Esophagus muscularis mucosa (tissue), 4 donors: Measurements from ENCODE around the gene CEP170B. TPM values are rescaled to one million over a fixed set of nuclear protein-coding genes. Genes with fewer than 3 reads are reported as not detected.

ENCODE experiments used
- DNase-seq: peaks from one replicate; pipeline ENCODE4 v3.0.0-alpha.2; 2017; ENCODE audit errors: extremely low spot score
- H3K27ac ChIP-seq, 4 donors: fragments of 200-600 bp; sonication (generic); replicated peaks in 1 of 4; 1 replicate in 3 of 4; 2 replicates in 1 of 4; pipeline ENCODE4 v1.5.1; 2016 to 2019; ENCODE audit warnings: mild to moderate bottlenecking in 1 of 4
- H3K27me3 ChIP-seq, 4 donors: fragments of 200-600 bp; sonication (generic); one replicate each; pipeline versions ENCODE4 v1.5.1 to v1.6.0; 2016 to 2019
- H3K36me3 ChIP-seq, 4 donors: fragments of 200-600 bp; sonication (generic); one replicate each; pipeline ENCODE4 v1.5.1; 2016 to 2019
- H3K4me1 ChIP-seq, 4 donors: fragments of 200-600 bp; sonication (generic); one replicate each; pipeline ENCODE4 v1.5.1; 2016 to 2019
- H3K4me3 ChIP-seq, 4 donors: fragments of 200-600 bp; sonication (generic); 1 replicate in 2 of 4; 2 replicates in 2 of 4; pipeline ENCODE4 v1.5.1; 2016 to 2019; ENCODE audit warnings: mild to moderate bottlenecking in 4 of 4, moderate library complexity in 1 of 4
- H3K9me3 ChIP-seq, 4 donors: fragments of 200-600 bp; sonication (generic); 1 replicate in 3 of 4; 2 replicates in 1 of 4; pipeline ENCODE4 v1.5.1; 2016 to 2019
- EP300 ChIP-seq: sonication (generic); formaldehyde crosslinking; IDR thresholded peaks from one replicate; pipeline ENCODE4 v1.6.1; 2017; ENCODE audit warnings: antibody characterized with exemption
- POLR2A ChIP-seq: fragments of 450-650 bp; IDR thresholded peaks from one replicate; pipeline ENCODE4 v1.6.1; 2017; ENCODE audit warnings: antibody characterized with exemption, moderate library complexity, mild to moderate bottlenecking, low read depth
- POLR2AphosphoS5 ChIP-seq, 2 donors: sonication (generic); formaldehyde crosslinking; IDR thresholded peaks; one replicate each; pipeline ENCODE4 v1.6.1; 2017; ENCODE audit warnings: antibody characterized with exemption in 2 of 2
- WGBS: methylation state at CpG from one replicate; pipeline ENCODE4 v1.1.5; 2018; 5-methylcytosine and 5-hydroxymethylcytosine counted together
- intact Hi-C: fragments of 100-400 bp; cut with DNase I; formaldehyde crosslinking; loops from one replicate; pipeline ENCODE4 v1.15.1; 2023
- total RNA-seq, 4 donors: library from RNA; depleted of rRNA; stranded (reverse); fragments of >200 nt; gene quantifications; one replicate each; pipeline versions ENCODE4 v1.1.0 to v1.2.1, GENCODE V29; 2016
- TF ChIP-seq, protein P1 (sequence below), 3 experiments: fragments of 200-600 bp in 2 of 3; fragments of 450-650 bp in 1 of 3; sonication (generic) in 2 of 3; IDR thresholded peaks; one replicate each; pipeline ENCODE4 v1.5.1; 2017 to 2019; ENCODE audit warnings: antibody characterized with exemption in 3 of 3, mild to moderate bottlenecking in 2 of 3, moderate library complexity in 1 of 3

The CEP170B gene
- total RNA-seq, 4 donors from 2014 or later = 24.1 to 70.6 (median 45.7) TPM

DNA sequence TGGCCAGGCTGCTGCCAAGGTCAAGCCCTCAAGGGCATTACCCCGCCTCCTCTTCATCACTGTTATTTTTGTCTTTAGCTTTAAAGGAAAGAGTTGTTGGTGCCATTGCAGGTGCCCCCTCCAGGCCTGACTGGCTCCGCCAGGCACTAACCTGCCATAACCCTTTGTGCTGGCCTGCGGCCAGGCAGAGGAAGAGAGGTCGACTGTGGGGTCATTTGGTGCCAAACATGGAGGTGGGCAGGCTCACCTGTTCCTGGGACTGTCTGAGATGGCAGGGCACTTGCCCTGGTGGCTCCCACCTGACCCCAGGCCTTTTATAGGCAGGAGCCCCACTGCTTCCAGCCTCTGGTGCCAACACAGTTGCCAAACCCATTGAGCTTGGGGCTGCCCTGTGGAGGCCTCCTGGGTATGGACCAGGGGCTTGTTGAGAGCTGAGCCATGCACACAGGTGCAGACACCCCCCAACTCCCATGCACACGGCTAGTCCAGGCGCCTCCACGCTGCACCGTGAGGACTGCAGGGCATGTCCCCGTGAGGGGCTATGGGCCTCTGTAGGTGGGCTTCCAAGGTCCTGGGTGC, 30.2 kb downstream of the CEP170B start:
- DNase-seq = no peak
- Histone ChIP-seq H3K4me1 (peaks cover 18 to 34% (median 26%) of the 10 kb centered on the region in 4 donors), H3K4me3 (no peak overlapping the region), H3K27me3 (no peaks in the 10 kb centered on the region), H3K36me3 (peaks cover 0 to 24% (median 0%) of the 10 kb centered on the region in 4 donors), H3K9me3 (no peaks in the 10 kb centered on the region), H3K27ac (no peak overlapping the region)
- TF ChIP-seq, protein P1, sequence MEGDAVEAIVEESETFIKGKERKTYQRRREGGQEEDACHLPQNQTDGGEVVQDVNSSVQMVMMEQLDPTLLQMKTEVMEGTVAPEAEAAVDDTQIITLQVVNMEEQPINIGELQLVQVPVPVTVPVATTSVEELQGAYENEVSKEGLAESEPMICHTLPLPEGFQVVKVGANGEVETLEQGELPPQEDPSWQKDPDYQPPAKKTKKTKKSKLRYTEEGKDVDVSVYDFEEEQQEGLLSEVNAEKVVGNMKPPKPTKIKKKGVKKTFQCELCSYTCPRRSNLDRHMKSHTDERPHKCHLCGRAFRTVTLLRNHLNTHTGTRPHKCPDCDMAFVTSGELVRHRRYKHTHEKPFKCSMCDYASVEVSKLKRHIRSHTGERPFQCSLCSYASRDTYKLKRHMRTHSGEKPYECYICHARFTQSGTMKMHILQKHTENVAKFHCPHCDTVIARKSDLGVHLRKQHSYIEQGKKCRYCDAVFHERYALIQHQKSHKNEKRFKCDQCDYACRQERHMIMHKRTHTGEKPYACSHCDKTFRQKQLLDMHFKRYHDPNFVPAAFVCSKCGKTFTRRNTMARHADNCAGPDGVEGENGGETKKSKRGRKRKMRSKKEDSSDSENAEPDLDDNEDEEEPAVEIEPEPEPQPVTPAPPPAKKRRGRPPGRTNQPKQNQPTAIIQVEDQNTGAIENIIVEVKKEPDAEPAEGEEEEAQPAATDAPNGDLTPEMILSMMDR (IDR thresholded peaks at IDR 0.05) = no peak
- TF ChIP-seq POLR2A (no peak), EP300 (no peak), POLR2AphosphoS5 (IDR thresholded peaks at IDR 0.05) (no peak)
- WGBS = 79% methylated on average over 4 of the region's 9 CpGs
- intact Hi-C loops = loop anchor here (5.0 kb wide), 1 partner anchor 152 kb away; no protein-coding TSS in a partner anchor

DNA sequence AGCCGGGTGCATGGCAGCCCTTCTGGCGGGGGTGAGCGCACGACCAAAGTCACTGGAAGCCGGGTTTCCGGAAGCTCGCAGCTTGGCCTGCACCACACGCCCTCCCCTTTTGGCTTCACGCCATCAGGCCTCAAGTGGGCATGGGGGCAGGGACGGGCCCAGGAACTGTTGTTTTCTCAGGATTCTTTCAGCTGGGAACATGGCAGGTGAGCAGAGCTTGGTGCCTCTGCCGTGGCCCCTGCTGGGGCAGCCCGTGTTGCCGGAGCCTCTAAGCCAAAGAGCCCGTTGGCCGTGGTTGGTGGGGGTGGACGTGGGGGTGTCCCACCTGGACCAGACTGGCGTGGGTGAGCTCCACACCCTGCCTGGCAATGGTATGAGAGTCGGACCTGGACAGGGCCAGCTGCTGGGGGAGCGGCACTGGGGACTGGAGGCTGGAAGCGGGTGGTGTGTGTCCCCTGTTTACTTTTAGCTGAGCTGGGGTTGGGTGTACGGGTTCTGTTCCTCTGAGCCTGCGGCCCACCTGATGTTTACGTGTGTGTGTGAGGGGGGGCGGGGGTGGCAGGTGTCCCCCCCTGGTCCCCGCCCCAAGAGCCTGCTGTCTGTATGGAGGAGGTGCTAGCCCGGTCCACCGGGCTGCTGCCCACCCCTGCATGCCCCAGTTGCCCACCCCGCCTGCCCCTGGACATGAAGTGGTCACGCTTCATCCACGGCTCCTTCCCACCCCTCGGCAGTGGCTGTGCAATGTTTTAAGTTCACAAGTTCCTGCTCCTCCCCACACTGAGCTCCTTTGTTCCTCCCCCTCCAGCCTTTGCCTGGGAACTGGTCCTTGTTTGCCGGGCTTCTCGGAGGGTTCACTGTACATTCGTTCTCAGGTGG, 31.0 kb downstream of the CEP170B start:
- no peak overlapping the region for H3K27ac ChIP-seq

DNA sequence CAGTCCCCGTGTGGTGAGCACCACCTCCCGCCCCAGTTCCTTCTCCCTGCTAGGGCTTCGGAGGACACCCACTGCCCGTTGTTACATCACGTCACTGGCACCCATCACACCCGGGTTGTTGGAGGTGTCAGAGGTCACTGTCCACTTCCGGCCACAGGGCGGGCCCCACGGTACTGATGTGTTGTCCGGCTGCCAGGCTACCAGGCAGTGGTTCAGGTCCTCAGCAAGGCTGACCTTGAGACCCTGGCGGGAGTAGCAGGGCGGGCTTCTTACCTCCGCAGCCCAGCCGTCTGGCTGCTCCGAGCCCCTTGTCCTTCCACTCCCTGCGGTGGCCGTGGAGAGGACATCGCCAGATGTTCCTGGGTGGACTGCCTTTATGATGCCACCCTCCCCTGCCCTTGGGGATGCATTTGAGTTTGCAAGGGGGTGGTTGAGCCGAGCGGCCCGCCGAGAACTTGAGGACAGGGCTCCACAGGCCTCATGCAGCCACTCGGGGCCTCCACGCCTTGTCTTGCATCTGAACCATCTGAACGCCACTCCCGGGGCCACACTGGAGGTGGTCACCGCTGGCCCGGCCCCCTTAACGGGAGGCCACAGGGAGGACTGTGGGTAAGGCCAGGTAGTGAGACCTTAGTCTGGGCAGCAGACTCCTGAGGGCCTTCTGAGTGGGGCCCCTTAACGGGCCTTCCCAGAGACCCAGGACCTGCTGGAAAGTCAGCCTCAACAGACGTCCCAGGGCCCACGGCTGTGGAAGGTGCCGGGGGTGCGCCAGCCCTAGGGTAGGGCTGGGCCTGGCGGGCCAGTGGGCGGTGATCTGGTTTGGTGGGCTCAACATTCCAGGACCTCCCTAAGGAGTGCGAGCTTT, 32.5 kb downstream of the CEP170B start:
- Histone ChIP-seq H3K27me3 (no peaks in the 10 kb centered on the region), H3K4me3 (no peak overlapping the region), H3K36me3 (peaks cover 0 to 24% (median 0%) of the 10 kb centered on the region in 4 donors), H3K4me1 (peaks cover 18 to 34% (median 26%) of the 10 kb centered on the region in 4 donors), H3K9me3 (no peaks in the 10 kb centered on the region), H3K27ac (no peak overlapping the region)
- intact Hi-C loops = loop anchor here (5.0 kb wide), 1 partner anchor 150 kb away; no protein-coding TSS in a partner anchor
- no peak for TF ChIP-seq EP300
- TF ChIP-seq, protein P1 (IDR thresholded peaks at IDR 0.05) = no peak
- no peak for TF ChIP-seq POLR2A
- TF ChIP-seq POLR2AphosphoS5 (IDR thresholded peaks at IDR 0.05) = no peak
- DNase-seq = no peak
- 87% methylated on average over 28 of the region's 37 CpGs for WGBS

More for the DNA sequence above, 31.0 kb downstream of the CEP170B start:
- H3K36me3 ChIP-seq = peaks cover 0 to 24% (median 0%) of the 10 kb centered on the region in 4 donors
- no peaks in the 10 kb centered on the region for H3K27me3 ChIP-seq
- TF ChIP-seq POLR2AphosphoS5 (IDR thresholded peaks at IDR 0.05) (no peak), POLR2A (no peak), EP300 (no peak)
- TF ChIP-seq, protein P1 (IDR thresholded peaks at IDR 0.05) = no peak
- H3K4me1 ChIP-seq = peaks cover 18 to 34% (median 26%) of the 10 kb centered on the region in 4 donors
- H3K4me3 ChIP-seq = no peak overlapping the region
- no peak for DNase-seq
- intact Hi-C loops = loop anchor here (5.0 kb wide), 1 partner anchor 151 kb away; no protein-coding TSS in a partner anchor
- 71% methylated on average over 14 of the region's 34 CpGs for WGBS
- H3K9me3 ChIP-seq = no peaks in the 10 kb centered on the region

DNA sequence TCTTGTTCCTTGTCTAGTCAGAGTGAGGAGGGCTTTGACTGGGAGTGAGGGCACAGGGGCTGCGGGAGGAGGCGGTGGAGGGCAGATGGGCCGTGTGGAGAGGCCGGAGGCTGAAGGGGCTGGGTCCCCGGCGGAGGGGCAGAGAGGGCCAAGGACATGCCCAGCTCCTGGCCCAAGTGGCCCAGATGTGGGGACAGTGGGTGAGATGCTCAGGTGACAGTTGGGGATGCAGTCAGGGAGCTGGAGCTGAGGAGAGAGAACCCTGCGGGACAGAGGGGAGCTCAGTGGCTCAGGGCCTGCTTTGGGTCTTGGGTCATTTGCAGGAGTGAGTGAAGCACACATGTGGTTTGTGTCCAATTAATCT, 33.1 kb downstream of the CEP170B start:
- WGBS = 93% methylated on average over 7 of the region's 7 CpGs

More for the DNA sequence above, 33.1 kb downstream of the CEP170B start:
- Histone ChIP-seq H3K9me3 (no peaks in the 10 kb centered on the region), H3K4me1 (peaks cover 18 to 34% (median 26%) of the 10 kb centered on the region in 4 donors), H3K27me3 (no peaks in the 10 kb centered on the region), H3K4me3 (no peak overlapping the region), H3K36me3 (peaks cover 0 to 21% (median 0%) of the 10 kb centered on the region in 4 donors), H3K27ac (no peak overlapping the region)
- intact Hi-C loops = loop anchor here (5.0 kb wide), 1 partner anchor 149 kb away; no protein-coding TSS in a partner anchor
- TF ChIP-seq, protein P1 (IDR thresholded peaks at IDR 0.05) = no peak
- no peak for DNase-seq
